Thoracic aorta endothelial cell (primary cell): ENCODE results near the gene STIL. TPM values are rescaled to one million over a fixed set of nuclear protein-coding genes. Genes with fewer than 3 reads are reported as not detected.

Source experiments
- total RNA-seq: library from RNA; depleted of rRNA; stranded (reverse); fragments of >200 nt; gene quantifications from 2 replicates; pipeline ENCODE4 v1.2.3, GENCODE V29; 2012

The STIL gene
- total RNA-seq: 33.8 and 47.2 TPM in 2 replicates

DNA sequence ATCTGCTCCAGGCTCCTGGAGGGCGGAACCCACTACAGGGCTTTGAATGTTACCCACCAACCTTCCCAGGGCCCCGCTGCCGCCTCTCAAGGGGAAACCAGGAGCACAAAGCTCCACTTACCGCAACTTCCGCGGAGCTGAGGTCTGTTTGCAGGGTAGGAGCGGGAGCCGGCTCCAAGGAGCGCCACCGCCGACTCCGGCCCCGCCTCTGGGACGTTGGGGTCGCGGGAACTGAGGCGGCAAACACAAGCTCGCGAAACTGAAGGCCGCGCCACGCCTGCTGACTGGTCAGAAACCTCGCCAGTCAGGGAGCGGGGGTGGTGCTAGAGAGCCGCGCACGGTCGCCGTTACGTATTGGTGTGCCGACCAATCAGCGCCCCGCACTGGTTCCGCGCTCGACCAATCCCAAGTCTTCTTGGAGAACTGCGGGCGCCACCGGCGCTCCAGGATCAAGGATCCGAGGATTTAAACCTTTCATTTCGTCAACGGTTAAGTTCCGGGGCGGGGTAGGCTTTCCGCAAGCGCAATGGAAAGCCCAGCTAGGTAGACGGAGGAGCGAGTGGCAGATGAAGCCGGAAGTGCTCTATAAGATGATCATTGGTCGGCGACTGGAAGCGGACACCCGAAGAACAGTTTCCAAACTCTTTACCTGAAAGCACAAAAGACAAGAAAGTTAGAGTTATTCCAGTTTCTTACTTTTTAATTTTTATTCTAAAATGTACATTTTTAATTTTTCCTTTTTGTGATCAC, at the start of gene STIL:
Gene STIL (minus strand): TSS at position 233 of the 750 bp plus-strand sequence. CDS start 3,828 bp downstream, outside the sequence.

GRCh38 chr1:47333578-47333921, 19.6 kb upstream of the STIL start, which contains the start of gene CMPK1:
Gene CMPK1 (plus strand): TSS chr1:47333790. CDS start chr1:47333946, 156 bp downstream.

DNA sequence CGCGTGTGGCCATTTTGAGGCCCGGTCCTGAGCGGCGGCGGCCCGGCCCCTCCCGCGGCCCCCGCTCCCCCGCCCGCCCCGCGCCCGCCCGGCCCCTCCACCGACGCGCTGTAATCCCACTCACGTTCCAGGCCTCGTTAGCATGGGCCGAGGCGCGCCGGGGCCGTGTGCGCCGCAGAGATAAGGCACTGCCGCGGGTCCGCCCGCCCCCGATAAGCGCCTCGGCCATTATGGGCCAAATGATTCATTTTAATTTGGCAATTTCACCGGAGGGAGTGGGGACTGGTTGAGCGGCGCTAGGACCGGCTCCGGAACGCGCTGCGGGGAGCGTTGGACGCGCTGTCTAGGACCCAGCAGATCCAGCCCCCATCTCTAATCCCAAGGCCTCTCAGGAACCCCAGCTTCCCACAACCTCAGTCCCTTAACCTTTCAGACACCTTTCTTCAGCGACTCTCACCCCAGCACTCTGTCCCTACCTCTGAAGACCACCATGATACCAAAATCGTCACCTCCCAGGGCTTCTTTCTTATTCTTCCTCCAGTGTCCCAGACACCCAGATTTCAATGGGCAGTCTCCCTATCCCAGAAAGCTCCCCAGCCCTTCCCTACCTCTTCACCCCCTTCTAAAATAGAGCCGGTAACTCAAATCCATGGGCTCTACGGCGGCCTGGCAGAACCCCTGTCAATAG, 81.6 kb downstream of the STIL start, which contains the start of gene TAL1:
Gene TAL1 (minus strand): TSS at position 39 of the 688 bp plus-strand sequence. CDS start 6,337 bp downstream, outside the sequence.

Other genes starting within 250 kb of the STIL start
- gene CYP4Z1, start 246.9 kb downstream of the STIL start, total RNA-seq: not detected in 2 replicates
- 0.07 TPM in 1 of 2 replicates, not detected in the other for gene CYP4A22, start 176.7 kb downstream of the STIL start, total RNA-seq
- not detected in 2 replicates for gene PDZK1IP1, start 124.1 kb downstream of the STIL start, total RNA-seq
- gene TAL1, start 81.9 kb downstream of the STIL start, total RNA-seq: 35.5 and 36.8 TPM in 2 replicates
- gene CMPK1, start 19.6 kb upstream of the STIL start, total RNA-seq: 153 and 156 TPM in 2 replicates
- gene FOXE3, start 102.1 kb upstream of the STIL start, total RNA-seq: not detected in 2 replicates
- gene FOXD2, start 123.9 kb upstream of the STIL start, total RNA-seq: 0.07 and 0.13 TPM in 2 replicates